GM23338 (cell line): ENCODE data around the gene BAIAP2. TPM values are rescaled to one million over a fixed set of nuclear protein-coding genes. Genes with fewer than 3 reads are reported as not detected.

Experiments
- ATAC-seq: fragments of 200-7000 bp; cut with Tn5 transposase; 3 replicates; pipeline ENCODE4 v1.9.1; 2020
- DNase-seq: peaks from one replicate; pipeline ENCODE4 v3.0.0-alpha.2; 2015; ENCODE audit warnings: low spot score
- H2AFZ ChIP-seq: fragments of 200-600 bp; sonication (generic); 2 replicates; pipeline ENCODE4 v1.8.0; 2016; ENCODE audit warnings: antibody characterized with exemption, mild to moderate bottlenecking, moderate library complexity
- H3F3A ChIP-seq: fragments of 200-600 bp; sonication (generic); replicated peaks from 2 replicates; pipeline ENCODE4 v1.8.0; 2017; ENCODE audit warnings: antibody characterized with exemption, mixed run types, low read depth
- H3K27ac ChIP-seq: fragments of 200-600 bp; sonication (generic); 2 replicates; pipeline ENCODE4 v1.6.1; 2016; ENCODE audit warnings: low read depth
- H3K27me3 ChIP-seq: fragments of 200-600 bp; sonication (generic); 2 replicates; pipeline ENCODE4 v1.8.0; 2016; ENCODE audit warnings: mild to moderate bottlenecking, mixed run types, moderate library complexity; ENCODE audit not compliant: insufficient read depth
- H3K36me3 ChIP-seq: fragments of 200-600 bp; sonication (generic); 2 replicates; pipeline ENCODE4 v1.8.0; 2016; ENCODE audit warnings: mild to moderate bottlenecking; ENCODE audit not compliant: insufficient read depth
- H3K4me1 ChIP-seq: fragments of 200-600 bp; sonication (generic); 2 replicates; pipeline ENCODE4 v1.8.0; 2016; ENCODE audit warnings: mild to moderate bottlenecking, moderate library complexity; ENCODE audit not compliant: insufficient read depth
- H3K4me2 ChIP-seq: fragments of 200-600 bp; sonication (generic); 2 replicates; pipeline ENCODE4 v1.7.1; 2017; ENCODE audit warnings: mixed run types
- H3K4me3 ChIP-seq: fragments of 200-600 bp; sonication (generic); 2 replicates; pipeline ENCODE4 v1.6.1; 2016; ENCODE audit warnings: mixed run types
- H3K79me2 ChIP-seq: fragments of 200-600 bp; sonication (generic); replicated peaks from 2 replicates; pipeline ENCODE4 v1.8.0; 2017; ENCODE audit warnings: mild to moderate bottlenecking; ENCODE audit not compliant: insufficient read depth
- H3K9me2 ChIP-seq: fragments of 200-600 bp; sonication (generic); 2 replicates; pipeline ENCODE4 v1.8.0; 2017; ENCODE audit not compliant: insufficient read depth
- H4K20me1 ChIP-seq: fragments of 200-600 bp; sonication (generic); replicated peaks from 2 replicates; pipeline ENCODE4 v1.8.0; 2017; ENCODE audit warnings: mild to moderate bottlenecking; ENCODE audit not compliant: insufficient read depth
- H3K27ac Mint-ChIP-seq: 2 replicates; pipeline ENCODE4 v1.8.0; 2020; ENCODE audit warnings: inconsistent platforms, mild to moderate bottlenecking, moderate library complexity, mixed read lengths
- H3K27me3 Mint-ChIP-seq: 3 replicates; pipeline ENCODE4 v1.8.0; 2022; ENCODE audit warnings: low read depth, mild to moderate bottlenecking, moderate library complexity, mixed read lengths, inconsistent platforms; ENCODE audit not compliant: insufficient read depth, poor library complexity
- H3K36me3 Mint-ChIP-seq: 3 replicates; pipeline ENCODE4 v1.8.0; 2021; ENCODE audit warnings: low read depth, mild to moderate bottlenecking, inconsistent platforms, moderate library complexity, mixed read lengths
- H3K4me1 Mint-ChIP-seq: 3 replicates; pipeline ENCODE4 v1.8.0; 2020; ENCODE audit warnings: mild to moderate bottlenecking, inconsistent platforms, mixed read lengths
- H3K4me3 Mint-ChIP-seq: 3 replicates; pipeline ENCODE4 v1.8.0; 2021; ENCODE audit warnings: moderate library complexity, mild to moderate bottlenecking, inconsistent platforms, mixed read lengths
- H3K9me3 Mint-ChIP-seq: 3 replicates; pipeline ENCODE4 v1.8.0; 2020; ENCODE audit warnings: moderate library complexity, mild to moderate bottlenecking, inconsistent platforms, mixed read lengths
- CTCF ChIP-seq, 2 experiments: fragments of 200-600 bp in 1 of 2; sonication (generic) in 1 of 2; conservative IDR thresholded peaks; 2 replicates each; pipeline versions ENCODE4 v1.5.1 to v1.6.1; 2016 to 2017; ENCODE audit warnings: antibody characterized with exemption in 2 of 2, low read depth in 2 of 2, mild to moderate bottlenecking in 2 of 2, moderate library complexity in 1 of 2
- ZNF114 ChIP-seq: fragments of 250-450 bp; sonication (Bioruptor Pico); IDR thresholded peaks from 2 replicates; pipeline ENCODE4 v1.5.0; 2020; ENCODE audit warnings: mild to moderate bottlenecking, moderate library complexity
- ZNF462 ChIP-seq: fragments of 250-450 bp; sonication (Bioruptor Pico); IDR thresholded peaks from 2 replicates; pipeline ENCODE4 v1.5.0; 2020; ENCODE audit warnings: mild to moderate bottlenecking, moderate library complexity
- polyA plus RNA-seq: library from polyadenylated mRNA; unstranded; fragments of >200 nt; fragmentation: Nextera tagmentation; extraction: Ambion mirVana; gene quantifications from 2 replicates; pipeline ENCODE4 v1.2.1, GENCODE V29; 2016
- total RNA-seq: library from RNA; depleted of rRNA; stranded (reverse); fragments of >200 nt; shearing (Covaris generic); gene quantifications from 2 replicates; pipeline ENCODE4 v1.2.3, GENCODE V29; 2014
- TF ChIP-seq, protein P1 (sequence below): IDR thresholded peaks from one replicate; pipeline ENCODE4 v1.6.1; 2018; ENCODE audit warnings: antibody characterized with exemption; ENCODE audit not compliant: unreplicated experiment

The BAIAP2 gene
- total and polyA plus RNA-seq, 2 experiments from 2014 or later: 21.7 to 22.7 TPM

GRCh38 chr17:81027038-81027437 lies 7.9 kb upstream of the BAIAP2 start (continued):
- TF ChIP-seq ZNF462 (CRISPR knock-in tag): no peak

DNA sequence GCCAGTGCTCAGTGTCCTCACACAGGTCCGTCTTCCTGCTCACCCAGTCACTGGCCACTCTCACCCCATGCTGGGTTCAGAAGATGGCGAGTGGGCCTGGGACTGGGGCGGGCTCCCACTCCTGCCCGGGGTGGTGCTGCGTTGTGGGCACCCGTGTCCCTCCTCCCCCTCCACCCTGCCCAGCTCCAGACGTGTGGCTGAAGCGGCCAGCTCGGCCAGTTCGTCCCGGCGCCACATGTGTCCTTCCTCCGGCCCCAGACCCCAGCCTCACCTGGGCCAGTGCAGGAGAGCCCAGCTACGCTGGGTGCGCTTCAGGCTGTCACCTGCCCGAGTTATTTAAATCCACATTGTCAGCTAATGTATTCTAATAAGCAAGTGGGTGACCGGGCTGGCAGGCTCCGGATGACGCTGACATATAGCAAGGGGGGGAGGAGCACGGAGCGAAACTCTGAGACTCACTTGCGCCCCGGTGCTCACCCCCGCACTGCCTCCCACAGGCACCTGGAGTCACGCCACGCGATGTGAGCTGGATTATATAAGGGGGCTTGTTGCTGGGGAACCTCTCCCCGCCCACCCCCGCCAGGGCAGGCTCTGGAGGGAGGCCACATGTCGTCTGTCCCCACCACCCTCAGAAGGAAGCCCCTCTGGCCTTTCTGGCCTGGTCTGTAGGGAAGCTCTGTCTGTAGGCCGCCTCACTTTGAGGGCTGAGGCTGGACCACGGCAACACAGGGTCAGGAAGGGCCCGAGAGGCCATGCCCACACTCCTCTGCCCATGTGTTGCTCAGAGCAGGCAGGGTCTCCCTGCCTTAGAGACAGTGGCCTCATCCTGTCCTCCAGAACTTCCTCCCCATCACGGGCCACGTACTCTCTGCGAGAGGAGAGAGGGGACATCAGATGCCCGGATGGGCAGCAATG lies 7.1 kb upstream of the BAIAP2 start:
- Mint-ChIP-seq H3K36me3 (no peaks in the 10 kb centered on the region), H3K4me3 (no peak overlapping the region), H3K27me3 (peaks cover 19% of the 10 kb centered on the region), H3K4me1 (peaks cover 4% of the 10 kb centered on the region; the same call in 2 of the 3 replicates), H3K9me3 (no peaks in the 10 kb centered on the region), H3K27ac (no peak overlapping the region)
- H3K4me3 ChIP-seq: no peak overlapping the region
- no peaks in the 10 kb centered on the region for H3K27me3 ChIP-seq
- ATAC-seq (no peak; the same call in 2 of the 3 replicates), DNase-seq (no peak)
- no peak overlapping the region for H3K4me2 ChIP-seq
- no peaks in the 10 kb centered on the region for H4K20me1 ChIP-seq
- 0 out of 2 replicates have a peak, but pooled peaks cover 5% of the 10 kb centered on the region for H3F3A ChIP-seq
- H3K79me2 ChIP-seq: no peaks in the 10 kb centered on the region
- no peaks in the 10 kb centered on the region for H3K9me2 ChIP-seq
- no peaks in the 10 kb centered on the region for H3K36me3 ChIP-seq
- no peak overlapping the region for H3K27ac ChIP-seq
- no peak overlapping the region for H2AFZ ChIP-seq
- H3K4me1 ChIP-seq: no peaks in the 10 kb centered on the region; the same call in 1 of the 2 replicates
- TF ChIP-seq ZNF114: no peak
- TF ChIP-seq, protein P1, sequence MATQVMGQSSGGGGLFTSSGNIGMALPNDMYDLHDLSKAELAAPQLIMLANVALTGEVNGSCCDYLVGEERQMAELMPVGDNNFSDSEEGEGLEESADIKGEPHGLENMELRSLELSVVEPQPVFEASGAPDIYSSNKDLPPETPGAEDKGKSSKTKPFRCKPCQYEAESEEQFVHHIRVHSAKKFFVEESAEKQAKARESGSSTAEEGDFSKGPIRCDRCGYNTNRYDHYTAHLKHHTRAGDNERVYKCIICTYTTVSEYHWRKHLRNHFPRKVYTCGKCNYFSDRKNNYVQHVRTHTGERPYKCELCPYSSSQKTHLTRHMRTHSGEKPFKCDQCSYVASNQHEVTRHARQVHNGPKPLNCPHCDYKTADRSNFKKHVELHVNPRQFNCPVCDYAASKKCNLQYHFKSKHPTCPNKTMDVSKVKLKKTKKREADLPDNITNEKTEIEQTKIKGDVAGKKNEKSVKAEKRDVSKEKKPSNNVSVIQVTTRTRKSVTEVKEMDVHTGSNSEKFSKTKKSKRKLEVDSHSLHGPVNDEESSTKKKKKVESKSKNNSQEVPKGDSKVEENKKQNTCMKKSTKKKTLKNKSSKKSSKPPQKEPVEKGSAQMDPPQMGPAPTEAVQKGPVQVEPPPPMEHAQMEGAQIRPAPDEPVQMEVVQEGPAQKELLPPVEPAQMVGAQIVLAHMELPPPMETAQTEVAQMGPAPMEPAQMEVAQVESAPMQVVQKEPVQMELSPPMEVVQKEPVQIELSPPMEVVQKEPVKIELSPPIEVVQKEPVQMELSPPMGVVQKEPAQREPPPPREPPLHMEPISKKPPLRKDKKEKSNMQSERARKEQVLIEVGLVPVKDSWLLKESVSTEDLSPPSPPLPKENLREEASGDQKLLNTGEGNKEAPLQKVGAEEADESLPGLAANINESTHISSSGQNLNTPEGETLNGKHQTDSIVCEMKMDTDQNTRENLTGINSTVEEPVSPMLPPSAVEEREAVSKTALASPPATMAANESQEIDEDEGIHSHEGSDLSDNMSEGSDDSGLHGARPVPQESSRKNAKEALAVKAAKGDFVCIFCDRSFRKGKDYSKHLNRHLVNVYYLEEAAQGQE: no peak
- no peak for TF ChIP-seq CTCF (conservative IDR thresholded peaks at IDR 0.05; ENCODE audit: low read depth in 2 of 2)
